LNCAP (cell line): ENCODE measurements around the gene TPSG1.

Source experiments
- TF ChIP-seq, protein P1 (sequence below): fragments of 450-650 bp; IDR thresholded peaks from 2 replicates; pipeline ENCODE4 v1.5.1; 2017; ENCODE audit warnings: mild to moderate bottlenecking

Gene TPSG1

DNA sequence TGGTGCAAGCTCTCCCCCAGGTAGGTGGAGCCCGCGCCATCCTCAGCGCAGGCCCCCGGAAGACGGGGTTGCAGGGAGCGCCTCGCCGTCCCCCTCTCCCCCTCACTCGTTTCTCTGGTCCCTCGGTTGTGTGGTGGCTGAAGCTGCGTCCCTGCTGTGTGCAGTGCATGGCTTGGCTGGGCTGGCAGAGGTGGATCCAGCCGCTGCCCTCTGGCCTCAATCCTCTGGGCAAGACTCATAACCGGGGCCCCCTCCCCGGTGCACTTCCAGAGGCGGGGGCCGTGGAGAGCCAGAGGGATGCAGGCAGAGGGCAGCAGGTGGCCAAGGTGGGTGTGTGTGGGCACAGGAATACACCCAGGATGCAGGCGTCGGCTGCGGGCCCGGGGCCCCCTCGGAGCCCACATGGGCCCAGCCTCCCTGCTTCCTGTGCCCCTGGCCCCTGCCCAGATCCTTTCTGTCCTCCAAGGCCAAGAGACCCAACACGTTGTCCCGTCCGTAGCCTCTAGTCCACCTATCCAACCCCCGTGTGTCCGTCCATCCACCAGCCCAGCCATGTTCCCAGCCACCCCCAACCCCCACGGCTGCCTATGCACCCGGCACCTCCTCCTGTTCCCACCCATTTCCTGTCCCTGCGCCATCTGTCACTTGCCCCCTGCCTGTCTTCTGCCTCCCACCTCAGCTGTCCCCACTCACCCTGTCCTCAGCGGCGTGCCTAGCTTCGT lies 9.3 kb downstream of the TPSG1 start:
- TF ChIP-seq, protein P1, sequence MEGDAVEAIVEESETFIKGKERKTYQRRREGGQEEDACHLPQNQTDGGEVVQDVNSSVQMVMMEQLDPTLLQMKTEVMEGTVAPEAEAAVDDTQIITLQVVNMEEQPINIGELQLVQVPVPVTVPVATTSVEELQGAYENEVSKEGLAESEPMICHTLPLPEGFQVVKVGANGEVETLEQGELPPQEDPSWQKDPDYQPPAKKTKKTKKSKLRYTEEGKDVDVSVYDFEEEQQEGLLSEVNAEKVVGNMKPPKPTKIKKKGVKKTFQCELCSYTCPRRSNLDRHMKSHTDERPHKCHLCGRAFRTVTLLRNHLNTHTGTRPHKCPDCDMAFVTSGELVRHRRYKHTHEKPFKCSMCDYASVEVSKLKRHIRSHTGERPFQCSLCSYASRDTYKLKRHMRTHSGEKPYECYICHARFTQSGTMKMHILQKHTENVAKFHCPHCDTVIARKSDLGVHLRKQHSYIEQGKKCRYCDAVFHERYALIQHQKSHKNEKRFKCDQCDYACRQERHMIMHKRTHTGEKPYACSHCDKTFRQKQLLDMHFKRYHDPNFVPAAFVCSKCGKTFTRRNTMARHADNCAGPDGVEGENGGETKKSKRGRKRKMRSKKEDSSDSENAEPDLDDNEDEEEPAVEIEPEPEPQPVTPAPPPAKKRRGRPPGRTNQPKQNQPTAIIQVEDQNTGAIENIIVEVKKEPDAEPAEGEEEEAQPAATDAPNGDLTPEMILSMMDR = no peak

GRCh38 chr16:1214719-1215118 lies 10.3 kb downstream of the TPSG1 start:
- TF ChIP-seq, protein P1 = no peak

- TF ChIP-seq, protein P1 = no peak
Measured at GRCh38 chr16:1213796-1214372, 11.2 kb downstream of the TPSG1 start.

DNA sequence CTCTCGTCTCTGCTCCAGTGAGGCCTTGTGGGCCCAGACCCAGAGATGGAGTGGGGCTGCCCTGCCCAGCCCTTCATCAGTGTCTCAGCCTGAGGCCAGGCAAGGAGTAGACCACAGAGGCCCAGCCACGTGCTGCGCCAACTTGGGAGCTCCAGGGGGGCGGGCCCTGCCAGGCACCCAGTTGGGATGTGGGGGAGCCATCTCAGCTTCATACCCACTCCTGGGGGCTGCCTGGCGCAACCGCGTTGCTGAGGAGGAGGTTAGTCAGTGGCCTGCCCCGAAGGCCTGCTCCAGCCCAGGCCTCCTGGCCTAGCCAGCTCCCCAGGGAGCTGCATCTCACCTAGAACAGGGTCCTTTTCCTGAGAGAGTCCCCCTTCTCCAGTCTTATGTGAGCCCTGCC lies 11.8 kb downstream of the TPSG1 start:
- TF ChIP-seq, protein P1 = no peak

GRCh38 chr16:1212616-1213194 lies 12.4 kb downstream of the TPSG1 start:
- TF ChIP-seq, protein P1 = no peak

DNA sequence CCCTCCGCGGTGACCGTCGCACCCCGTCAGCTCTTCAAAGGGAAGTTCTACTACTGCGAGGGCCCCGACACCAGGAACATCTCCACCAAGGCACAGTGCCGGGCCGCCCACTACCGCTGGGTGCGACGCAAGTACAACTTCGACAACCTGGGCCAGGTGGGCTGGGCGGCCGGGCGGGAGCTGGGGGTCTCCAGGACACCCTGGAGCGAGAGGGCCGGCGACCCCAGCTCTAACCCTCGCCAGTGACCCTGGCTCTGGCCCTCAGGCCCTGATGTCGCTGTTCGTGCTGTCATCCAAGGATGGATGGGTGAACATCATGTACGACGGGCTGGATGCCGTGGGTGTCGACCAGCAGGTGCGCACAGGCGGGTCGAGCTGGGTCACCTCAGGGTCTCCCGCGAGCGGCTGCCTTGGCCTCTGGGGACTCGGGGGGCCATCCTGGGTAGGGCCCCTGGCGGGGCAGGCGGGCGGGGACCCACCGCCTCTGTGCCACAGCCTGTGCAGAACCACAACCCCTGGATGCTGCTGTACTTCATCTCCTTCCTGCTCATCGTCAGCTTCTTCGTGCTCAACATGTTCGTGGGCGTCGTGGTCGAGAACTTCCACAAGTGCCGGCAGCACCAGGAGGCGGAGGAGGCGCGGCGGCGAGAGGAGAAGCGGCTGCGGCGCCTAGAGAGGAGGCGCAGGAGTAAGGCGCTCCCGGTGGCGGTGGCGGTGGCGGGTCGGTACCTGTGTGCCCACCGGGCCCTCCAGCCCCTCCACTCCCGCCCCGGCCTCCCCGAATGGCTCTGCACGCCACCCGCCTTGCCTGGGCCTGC lies 13.4 kb downstream of the TPSG1 start:
- TF ChIP-seq, protein P1 = no peak

GRCh38 chr16:1210461-1210860 lies 14.6 kb downstream of the TPSG1 start:
- TF ChIP-seq, protein P1 = no peak
